ENCODE results near the gene GRID1.

Gene GRID1

DNA sequence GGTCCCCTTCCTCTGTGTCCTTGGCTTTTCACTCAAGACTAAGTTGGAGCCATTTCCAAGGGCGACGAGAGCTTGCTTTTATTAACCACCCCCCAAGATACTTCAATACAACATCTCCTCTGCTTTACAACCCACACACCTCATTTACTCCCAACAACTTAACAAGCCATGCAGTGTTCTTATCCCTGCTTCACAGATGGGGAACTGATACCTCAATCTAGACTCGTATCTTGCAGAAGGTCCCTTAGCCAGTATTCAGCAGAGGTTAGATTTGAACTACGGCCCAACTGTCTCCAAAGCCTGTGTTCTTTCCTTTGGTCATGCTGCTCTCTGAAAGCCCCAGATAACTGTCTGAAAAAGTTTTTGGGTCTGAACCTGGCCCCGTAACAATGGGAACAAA lies 444.8 kb downstream of the GRID1 start:
- DNase-seq (ENCODE audit: insufficient read length, low spot score): no peak
- TF ChIP-seq, protein P1, sequence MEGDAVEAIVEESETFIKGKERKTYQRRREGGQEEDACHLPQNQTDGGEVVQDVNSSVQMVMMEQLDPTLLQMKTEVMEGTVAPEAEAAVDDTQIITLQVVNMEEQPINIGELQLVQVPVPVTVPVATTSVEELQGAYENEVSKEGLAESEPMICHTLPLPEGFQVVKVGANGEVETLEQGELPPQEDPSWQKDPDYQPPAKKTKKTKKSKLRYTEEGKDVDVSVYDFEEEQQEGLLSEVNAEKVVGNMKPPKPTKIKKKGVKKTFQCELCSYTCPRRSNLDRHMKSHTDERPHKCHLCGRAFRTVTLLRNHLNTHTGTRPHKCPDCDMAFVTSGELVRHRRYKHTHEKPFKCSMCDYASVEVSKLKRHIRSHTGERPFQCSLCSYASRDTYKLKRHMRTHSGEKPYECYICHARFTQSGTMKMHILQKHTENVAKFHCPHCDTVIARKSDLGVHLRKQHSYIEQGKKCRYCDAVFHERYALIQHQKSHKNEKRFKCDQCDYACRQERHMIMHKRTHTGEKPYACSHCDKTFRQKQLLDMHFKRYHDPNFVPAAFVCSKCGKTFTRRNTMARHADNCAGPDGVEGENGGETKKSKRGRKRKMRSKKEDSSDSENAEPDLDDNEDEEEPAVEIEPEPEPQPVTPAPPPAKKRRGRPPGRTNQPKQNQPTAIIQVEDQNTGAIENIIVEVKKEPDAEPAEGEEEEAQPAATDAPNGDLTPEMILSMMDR (IDR thresholded peaks at IDR 0.05; ENCODE audit: insufficient read depth, missing control alignments): no peak
- no peak for FAIRE-seq

DNA sequence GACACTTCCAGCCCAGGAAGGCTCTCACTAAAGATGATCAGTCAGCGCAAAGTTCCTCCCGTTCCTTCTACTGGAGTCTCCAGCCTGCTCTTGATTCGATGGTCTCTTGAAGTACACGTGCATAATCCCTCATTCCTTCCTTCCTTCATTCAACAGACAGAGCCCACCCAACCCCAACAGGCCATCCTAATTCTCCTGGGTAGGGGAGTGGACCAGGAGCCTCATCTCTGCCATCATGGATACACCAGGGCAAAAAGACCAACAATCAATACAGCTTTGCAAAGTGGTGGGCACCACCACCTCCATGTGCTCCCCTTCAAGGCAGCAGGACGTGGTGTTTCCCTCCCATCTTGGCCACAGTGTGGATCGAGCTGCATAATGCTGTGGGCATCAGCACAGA lies 446.3 kb downstream of the GRID1 start:
- DNase-seq (ENCODE audit: insufficient read length, low spot score): no peak
- TF ChIP-seq, protein P1 (IDR thresholded peaks at IDR 0.05; ENCODE audit: insufficient read depth, missing control alignments): no peak
- FAIRE-seq: no peak

DNA sequence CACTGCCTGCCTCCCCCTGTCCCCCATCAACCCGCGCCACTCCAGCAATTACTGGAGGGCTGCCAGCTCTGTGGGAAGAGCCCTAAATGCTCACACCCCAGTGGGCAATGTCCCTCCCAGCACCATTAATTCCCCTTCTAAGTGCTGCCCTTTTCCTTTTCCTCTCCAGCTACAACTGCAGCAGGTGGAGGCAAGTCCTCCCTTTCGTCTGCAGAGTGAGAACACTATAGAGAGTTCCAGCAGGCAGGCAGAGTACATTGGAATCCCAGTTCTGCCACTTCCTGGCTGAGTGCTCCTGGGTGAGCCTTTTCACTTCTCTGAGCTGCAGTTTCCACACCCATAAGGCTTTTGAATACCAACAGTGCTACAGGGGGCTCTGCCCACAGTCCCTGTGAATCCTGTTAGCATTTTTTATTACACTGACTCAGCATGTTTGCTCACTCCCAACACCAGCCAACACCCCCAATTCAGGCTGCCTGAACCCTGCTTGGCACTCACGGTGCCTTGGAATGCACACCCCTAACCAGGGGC lies 447.0 kb downstream of the GRID1 start:
- FAIRE-seq (no peak), DNase-seq (ENCODE audit: insufficient read length, low spot score) (no peak)
- TF ChIP-seq, protein P1 (IDR thresholded peaks at IDR 0.05; ENCODE audit: insufficient read depth, missing control alignments): no peak

DNA sequence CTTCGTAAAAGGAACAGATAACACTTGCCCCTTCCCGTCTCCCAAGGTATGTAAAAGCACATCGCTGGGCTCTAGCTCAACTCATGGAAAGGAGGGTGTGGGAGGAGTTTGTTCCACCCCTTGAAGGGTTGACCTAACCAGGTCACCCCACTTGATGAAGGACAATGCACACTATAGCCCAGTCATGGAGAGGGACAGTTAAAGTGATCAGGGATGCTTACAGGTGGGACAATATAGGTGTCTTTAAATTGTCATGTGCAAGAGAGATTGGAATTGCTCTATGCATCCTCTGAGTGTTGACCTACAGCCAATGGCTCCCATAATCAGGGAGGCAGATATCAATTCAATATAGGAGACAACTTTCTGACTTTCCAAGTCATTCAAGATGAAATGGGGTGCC lies 448.2 kb downstream of the GRID1 start:
- DNase-seq (ENCODE audit: insufficient read length, low spot score) (no peak), FAIRE-seq (no peak)
- TF ChIP-seq, protein P1 (IDR thresholded peaks at IDR 0.05; ENCODE audit: insufficient read depth, missing control alignments): no peak

DNA sequence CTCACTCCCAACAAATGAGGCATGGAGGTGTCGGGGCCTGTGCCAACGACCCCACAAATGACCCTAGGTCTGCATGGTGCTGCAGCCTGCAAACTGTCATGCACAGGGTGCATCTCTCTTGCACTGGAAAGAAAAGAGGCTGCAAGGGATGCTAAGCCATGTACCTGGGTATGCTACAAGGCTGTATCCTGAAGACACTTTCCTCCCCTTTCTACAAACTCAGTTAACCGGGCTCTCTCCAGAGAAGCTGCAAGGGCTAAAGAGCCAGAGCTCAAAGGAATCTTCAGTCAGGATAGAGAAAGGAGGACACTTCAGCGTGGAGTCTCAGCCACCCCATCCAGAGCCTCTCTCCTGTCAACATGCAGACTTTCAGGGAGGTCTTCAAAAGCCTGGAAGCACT lies 449.0 kb downstream of the GRID1 start:
- DNase-seq (ENCODE audit: insufficient read length, low spot score) (no peak), FAIRE-seq (no peak)
- TF ChIP-seq, protein P1 (IDR thresholded peaks at IDR 0.05; ENCODE audit: insufficient read depth, missing control alignments): no peak

DNA sequence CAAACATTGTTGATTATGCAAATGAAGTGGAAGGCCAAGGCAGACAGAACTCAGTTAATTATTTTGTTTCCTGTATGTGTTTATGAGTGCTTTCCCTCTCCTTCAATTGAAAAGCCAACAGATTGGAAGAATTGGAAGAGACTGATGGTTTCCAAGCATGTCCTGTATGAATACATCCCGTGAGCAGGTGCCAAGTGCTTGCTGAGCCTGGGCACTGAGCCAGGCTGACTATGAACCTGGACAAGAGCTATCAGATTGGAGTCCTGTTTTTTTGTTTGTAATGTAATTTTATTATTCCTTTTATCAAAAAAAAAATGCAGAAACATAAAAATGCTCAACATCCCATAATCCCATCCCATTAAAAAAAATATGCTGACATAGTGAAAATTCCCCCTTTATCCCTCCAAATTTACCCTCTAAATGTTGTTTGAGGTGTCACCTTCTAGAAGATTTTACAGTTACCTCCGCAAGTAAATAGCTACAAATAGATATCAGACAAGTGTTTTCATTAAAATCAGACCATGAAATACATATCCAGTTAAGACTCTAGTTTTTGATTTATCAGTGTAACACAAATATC lies 449.5 kb downstream of the GRID1 start:
- DNase-seq (ENCODE audit: insufficient read length, low spot score): no peak
- TF ChIP-seq, protein P1 (IDR thresholded peaks at IDR 0.05; ENCODE audit: insufficient read depth, missing control alignments): no peak
- no peak for FAIRE-seq

DNA sequence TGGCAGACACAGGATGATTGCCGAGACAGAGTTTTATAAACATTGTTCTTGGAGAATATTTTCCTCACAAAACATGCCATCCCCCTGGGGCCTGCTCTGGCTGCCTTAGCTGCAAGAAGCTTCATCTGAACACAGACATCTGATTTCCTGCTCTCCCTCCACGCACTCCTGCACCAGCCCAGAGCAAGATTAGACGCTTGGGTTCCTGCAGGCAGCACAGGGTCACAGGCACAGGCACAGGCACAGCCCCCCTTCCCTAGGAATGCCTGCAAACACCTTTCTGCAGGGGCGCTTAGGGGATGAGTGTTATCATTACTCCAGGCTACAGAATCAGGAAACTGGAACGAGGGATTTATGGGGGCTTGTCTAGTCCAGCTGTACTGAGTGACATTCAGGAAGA lies 450.3 kb downstream of the GRID1 start:
- FAIRE-seq (no peak), DNase-seq (ENCODE audit: insufficient read length, low spot score) (no peak)
- TF ChIP-seq, protein P1 (IDR thresholded peaks at IDR 0.05; ENCODE audit: insufficient read depth, missing control alignments): no peak
